ENCODE data around the gene KCNK3. TPM values are rescaled to one million over a fixed set of nuclear protein-coding genes. Genes with fewer than 3 reads are reported as not detected.

KCNK3 gene
- total RNA-seq, 2 donors from 2014 or later, result 10.5 to 20.5 TPM

DNA sequence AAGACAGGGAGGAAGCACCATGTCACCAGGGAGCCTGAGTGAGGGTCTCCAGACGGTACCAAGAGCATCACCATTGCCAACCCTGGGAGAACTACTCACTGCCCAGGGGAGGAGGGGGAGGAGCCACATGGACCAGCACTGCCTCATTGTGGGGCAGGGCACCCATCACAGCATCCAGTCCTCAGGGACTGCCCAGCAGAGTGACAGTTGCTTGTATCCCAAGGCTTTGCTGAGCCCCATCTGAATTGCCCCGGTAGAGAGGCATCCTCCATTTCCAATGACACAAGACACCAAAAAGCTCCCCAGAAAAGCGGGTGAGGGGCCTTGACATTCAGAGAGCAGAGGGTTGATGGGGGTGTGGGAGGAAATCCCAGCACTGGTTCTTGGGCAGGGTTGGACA lies 44.5 kb upstream of the KCNK3 start:
- ATAC-seq (no peak), DNase-seq (no peak)
- TF ChIP-seq, protein P1, sequence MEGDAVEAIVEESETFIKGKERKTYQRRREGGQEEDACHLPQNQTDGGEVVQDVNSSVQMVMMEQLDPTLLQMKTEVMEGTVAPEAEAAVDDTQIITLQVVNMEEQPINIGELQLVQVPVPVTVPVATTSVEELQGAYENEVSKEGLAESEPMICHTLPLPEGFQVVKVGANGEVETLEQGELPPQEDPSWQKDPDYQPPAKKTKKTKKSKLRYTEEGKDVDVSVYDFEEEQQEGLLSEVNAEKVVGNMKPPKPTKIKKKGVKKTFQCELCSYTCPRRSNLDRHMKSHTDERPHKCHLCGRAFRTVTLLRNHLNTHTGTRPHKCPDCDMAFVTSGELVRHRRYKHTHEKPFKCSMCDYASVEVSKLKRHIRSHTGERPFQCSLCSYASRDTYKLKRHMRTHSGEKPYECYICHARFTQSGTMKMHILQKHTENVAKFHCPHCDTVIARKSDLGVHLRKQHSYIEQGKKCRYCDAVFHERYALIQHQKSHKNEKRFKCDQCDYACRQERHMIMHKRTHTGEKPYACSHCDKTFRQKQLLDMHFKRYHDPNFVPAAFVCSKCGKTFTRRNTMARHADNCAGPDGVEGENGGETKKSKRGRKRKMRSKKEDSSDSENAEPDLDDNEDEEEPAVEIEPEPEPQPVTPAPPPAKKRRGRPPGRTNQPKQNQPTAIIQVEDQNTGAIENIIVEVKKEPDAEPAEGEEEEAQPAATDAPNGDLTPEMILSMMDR (IDR thresholded peaks at IDR 0.05), result no peak
- no peak for TF ChIP-seq POLR2A (IDR thresholded peaks at IDR 0.05)
- Histone ChIP-seq H3K4me1 (no peaks in the 10 kb centered on the region), H3K36me3 (replicated peaks in 1 of 2; ENCODE audit: insufficient read depth in 1 of 2, low read depth in 2 of 2) (no peaks in the 10 kb centered on the region), H3K27me3 (no peaks in the 10 kb centered on the region), H3K27ac (no peak overlapping the region), H3K4me3 (no peak overlapping the region), H3K9me3 (no peaks in the 10 kb centered on the region)
- intact Hi-C loops (cut with DNase I), result no loop called here
- 83 to 96% methylated on average over 3 of the region's 3 CpGs for WGBS, 2 donors

DNA sequence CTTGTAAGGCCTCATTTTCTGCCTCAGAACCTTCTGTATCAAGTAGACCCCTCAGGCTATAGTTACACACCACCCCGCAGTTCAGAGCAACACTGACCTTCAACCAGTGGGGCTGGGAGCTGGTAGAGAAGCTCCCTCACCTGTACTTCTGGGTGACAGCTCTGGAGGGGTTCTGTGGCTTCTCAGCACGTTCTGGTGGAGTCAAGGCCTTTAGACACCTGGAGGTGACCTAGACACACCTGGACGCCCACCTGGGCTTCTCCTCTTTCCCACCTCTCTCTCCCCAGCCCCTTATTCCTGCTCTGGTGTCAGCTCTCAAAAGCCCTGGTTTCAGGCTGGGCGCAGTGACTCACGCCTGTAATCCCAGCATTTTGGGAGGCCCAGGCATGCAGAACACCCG lies 44.0 kb upstream of the KCNK3 start:
- H3K9me3 ChIP-seq, result no peaks in the 10 kb centered on the region
- DNase-seq (no peak), ATAC-seq (no peak)
- H3K4me3 ChIP-seq, result no peak overlapping the region
- H3K27me3 ChIP-seq, result no peaks in the 10 kb centered on the region
- intact Hi-C loops (cut with DNase I), result no loop called here
- H3K36me3 ChIP-seq (replicated peaks in 1 of 2; ENCODE audit: insufficient read depth in 1 of 2, low read depth in 2 of 2), result no peaks in the 10 kb centered on the region
- no peak overlapping the region for H3K27ac ChIP-seq
- TF ChIP-seq, protein P1 (IDR thresholded peaks at IDR 0.05), result no peak
- TF ChIP-seq POLR2A (IDR thresholded peaks at IDR 0.05), result no peak
- WGBS, 2 donors, result 81 to 93% methylated on average over 6 of the region's 6 CpGs
- H3K4me1 ChIP-seq, result no peaks in the 10 kb centered on the region

DNA sequence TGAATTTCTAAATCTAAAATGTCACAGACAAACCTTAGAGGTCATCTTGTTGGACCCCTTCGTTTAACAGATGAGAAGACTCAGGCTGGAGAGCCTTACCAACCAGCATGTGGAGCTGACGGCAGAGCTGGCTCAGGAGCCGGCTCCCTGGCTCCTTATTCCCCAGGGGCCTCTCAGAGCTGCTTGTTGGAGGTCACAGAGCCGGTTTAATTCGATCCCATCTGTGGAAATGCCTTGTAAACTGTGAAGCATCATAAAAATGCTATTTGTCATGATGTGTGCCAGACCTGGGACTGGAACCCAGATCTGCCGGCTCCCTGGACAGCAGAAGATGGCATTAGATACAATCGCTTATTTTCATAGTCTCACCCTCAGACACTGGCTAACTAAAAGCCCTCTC lies 43.2 kb upstream of the KCNK3 start:
- TF ChIP-seq, protein P1 (IDR thresholded peaks at IDR 0.05), result no peak
- no peak for TF ChIP-seq POLR2A (IDR thresholded peaks at IDR 0.05)
- no peaks in the 10 kb centered on the region for H3K27me3 ChIP-seq
- H3K36me3 ChIP-seq (replicated peaks in 1 of 2; ENCODE audit: insufficient read depth in 1 of 2, low read depth in 2 of 2), result no peaks in the 10 kb centered on the region
- no peak overlapping the region for H3K4me3 ChIP-seq
- no peaks in the 10 kb centered on the region for H3K4me1 ChIP-seq
- H3K27ac ChIP-seq, result no peak overlapping the region
- no peak for ATAC-seq
- WGBS, 2 donors, result 61 to 64% methylated on average over 7 of the region's 7 CpGs
- H3K9me3 ChIP-seq, result no peaks in the 10 kb centered on the region
- DNase-seq, result no peak
- intact Hi-C loops (cut with DNase I), result no loop called here

DNA sequence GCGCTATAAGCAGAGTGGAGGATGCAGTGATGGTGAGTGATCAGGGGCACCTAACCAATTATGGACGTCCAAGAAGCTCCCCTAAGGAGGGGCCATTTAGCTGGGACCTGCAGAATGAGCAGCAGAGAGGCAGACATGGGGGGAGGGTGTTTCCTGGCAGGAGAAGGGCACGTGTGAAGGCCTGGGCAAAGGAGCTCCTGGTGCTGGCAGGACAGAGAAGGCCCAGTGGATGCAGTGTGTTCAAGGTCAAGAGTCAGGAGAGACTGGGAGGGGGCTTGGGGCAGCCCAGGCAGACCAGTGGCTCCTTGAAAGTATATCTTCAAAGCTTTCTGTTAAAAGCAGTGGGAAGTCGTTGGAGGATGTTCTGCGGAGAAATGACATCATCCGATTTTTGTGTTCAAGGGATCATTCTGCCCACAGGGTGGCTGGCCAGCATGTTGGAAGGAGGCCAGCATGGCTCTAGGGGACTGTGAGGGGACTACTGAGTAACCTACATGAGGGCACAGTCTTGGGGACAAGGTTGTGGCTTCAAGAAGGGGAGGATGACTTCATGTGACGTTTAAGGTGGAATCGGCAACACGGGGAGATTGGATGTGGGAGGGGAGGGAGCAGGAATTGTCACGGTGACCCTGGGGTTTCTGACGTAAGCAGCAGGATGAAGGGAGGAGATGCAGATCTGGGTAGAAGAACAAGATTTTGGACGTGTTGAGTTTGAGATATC lies 42.4 kb upstream of the KCNK3 start:
- WGBS, 2 donors, result 78% methylated on average over 12 of the region's 12 CpGs
- no peak overlapping the region for H3K27ac ChIP-seq

More for the DNA sequence above, 42.4 kb upstream of the KCNK3 start:
- no peaks in the 10 kb centered on the region for H3K4me1 ChIP-seq
- H3K36me3 ChIP-seq (replicated peaks in 1 of 2; ENCODE audit: insufficient read depth in 1 of 2, low read depth in 2 of 2), result no peaks in the 10 kb centered on the region
- DNase-seq (no peak), ATAC-seq (no peak)
- H3K27me3 ChIP-seq, result no peaks in the 10 kb centered on the region
- H3K4me3 ChIP-seq, result no peak overlapping the region
- TF ChIP-seq, protein P1 (IDR thresholded peaks at IDR 0.05), result no peak
- no peak for TF ChIP-seq POLR2A (IDR thresholded peaks at IDR 0.05)
- H3K9me3 ChIP-seq, result no peaks in the 10 kb centered on the region
- intact Hi-C loops (cut with DNase I), result no loop called here

Measured in body of pancreas (tissue), 4 donors.